Left kidney (tissue), 2 donors: Measurements from ENCODE around the gene PCDHGA7. TPM values are rescaled to one million over a fixed set of nuclear protein-coding genes. Genes with fewer than 3 reads are reported as not detected.
A peak's percentile ranks its signal among the peaks of the same experiment; 100 is the strongest.
"Not testable (repeated sequence)": the region's sequence is repeated elsewhere in the genome, so short reads cannot be mapped to it uniquely, and the experiment has no call there.

Experiments used
- DNase-seq: peaks from one replicate; pipeline ENCODE4 v3.0.0-alpha.2; 2013
- polyA plus RNA-seq: library from polyadenylated mRNA; unstranded; fragments of 120-200 nt; gene quantifications from one replicate; pipeline ENCODE4 v1.2.1, GENCODE V29; 2013; ENCODE audit not compliant: insufficient read length

PCDHGA7 gene
- polyA plus RNA-seq, 1 donor = 2.2 TPM

DNA sequence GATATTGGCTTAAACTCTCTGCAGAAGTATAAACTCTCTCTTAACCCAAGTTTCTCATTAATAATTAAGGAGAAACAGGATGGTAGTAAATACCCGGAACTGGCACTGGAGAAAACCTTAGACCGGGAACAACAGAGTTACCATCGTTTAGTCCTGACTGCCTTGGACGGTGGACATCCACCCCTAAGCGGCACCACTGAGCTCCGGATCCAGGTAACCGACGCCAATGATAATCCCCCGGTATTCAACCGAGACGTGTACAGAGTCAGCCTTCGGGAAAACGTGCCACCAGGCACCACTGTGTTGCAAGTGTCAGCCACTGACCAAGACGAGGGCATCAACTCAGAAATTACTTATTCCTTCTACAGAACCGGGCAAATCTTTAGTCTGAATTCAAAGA is 16.1 kb downstream of the PCDHGA7 start:
- no peak for DNase-seq

GRCh38 chr5:141399555-141400258 is 17.2 kb downstream of the PCDHGA7 start:
- no peak for DNase-seq

DNA sequence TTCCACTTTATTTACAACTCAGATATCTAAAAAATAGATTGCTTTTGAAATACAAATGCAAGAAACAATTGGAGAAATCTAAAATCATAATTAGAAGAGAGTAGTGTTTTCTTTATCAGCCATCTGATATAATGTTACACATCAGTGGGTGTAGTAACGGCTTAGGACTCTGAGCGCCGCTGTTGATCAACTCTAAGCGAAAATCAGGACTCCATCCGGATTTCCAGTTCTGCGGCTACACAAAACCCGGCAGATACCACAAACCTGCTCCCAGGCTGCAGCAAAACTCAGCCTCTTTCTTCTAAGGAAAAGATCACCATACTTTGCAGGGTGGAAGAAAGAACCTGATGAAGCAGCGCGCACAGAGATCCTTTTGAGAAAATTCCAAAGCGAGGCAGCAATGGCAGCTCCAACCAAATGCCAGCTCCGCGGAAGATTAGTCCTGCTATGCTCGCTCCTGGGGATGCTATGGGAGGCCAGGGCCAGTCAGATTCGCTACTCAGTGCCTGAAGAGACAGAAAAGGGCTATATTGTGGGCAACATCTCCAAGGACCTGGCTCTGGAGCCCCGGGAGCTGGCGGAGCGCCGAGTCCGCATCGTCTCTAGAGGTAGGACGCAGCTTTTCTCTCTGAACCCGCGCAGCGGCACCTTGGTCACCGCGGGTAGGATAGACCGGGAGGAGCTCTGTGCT is 20.2 kb downstream of the PCDHGA7 start, which contains the start of gene PCDHGA9:
TSS of gene PCDHGA9 (plus strand) at position 226 of the 691 bp plus-strand sequence. CDS start at position 401, 175 bp downstream.
- no peak for DNase-seq

GRCh38 chr5:141403387-141403786 is 20.8 kb downstream of the PCDHGA7 start:
- DNase-seq = no peak

- not testable (repeated sequence) for DNase-seq
These were observed 25.4 kb downstream of the PCDHGA7 start, which contains the start of gene PCDHGB6 for GRCh38 chr5:141407790-141408505. TSS of gene PCDHGB6 (plus strand) at chr5:141408021. CDS start at chr5:141408203, 182 bp downstream.

DNA sequence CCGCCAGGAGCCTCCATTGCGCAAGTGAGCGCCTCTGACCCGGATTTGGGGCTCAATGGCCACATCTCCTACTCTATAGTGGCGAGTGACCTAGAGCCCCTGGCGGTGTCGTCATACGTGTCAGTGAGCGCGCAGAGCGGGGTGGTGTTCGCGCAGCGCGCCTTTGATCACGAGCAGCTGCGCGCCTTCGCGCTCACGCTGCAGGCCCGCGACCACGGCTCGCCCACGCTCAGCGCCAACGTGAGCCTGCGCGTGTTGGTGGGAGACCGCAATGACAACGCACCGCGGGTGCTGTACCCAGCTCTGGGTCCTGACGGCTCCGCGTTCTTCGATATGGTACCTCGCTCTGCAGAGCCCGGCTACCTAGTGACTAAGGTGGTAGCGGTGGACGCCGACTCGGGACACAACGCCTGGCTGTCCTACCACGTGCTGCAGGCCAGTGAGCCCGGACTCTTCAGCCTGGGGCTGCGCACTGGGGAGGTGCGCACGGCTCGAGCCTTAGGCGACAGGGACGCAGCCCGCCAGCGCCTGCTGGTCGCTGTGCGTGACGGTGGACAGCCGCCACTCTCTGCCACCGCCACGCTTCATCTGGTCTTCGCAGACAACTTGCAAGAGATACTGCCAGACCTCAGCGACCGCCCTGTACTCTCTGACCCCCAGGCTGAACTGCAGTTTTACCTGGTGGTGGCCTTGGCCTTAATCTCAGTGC is 27.2 kb downstream of the PCDHGA7 start:
- DNase-seq = no peak

DNA sequence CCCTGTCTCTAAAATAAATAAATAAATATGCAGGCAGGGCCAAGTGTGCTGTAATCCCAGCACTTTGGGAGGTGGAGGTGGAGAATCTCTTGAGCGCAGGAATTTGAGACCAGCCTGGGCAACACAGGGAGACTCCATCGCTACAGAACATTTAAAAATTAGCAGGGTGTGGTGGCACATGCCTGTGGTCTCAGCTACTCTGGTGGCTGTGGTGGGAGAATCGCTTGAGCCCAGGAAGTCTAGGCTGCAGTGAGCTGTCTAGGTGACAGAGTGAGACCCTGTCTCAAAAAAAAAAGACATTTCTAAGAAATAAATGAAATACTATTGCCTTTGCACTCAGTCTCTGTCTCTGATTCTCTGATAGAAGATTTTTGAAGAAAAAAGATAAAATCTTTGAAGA is 29.0 kb downstream of the PCDHGA7 start:
- no peak for DNase-seq

- DNase-seq = no peak
These were observed 30.5 kb downstream of the PCDHGA7 start, which contains the start of gene PCDHGA10 for GRCh38 chr5:141412854-141413539. TSS of gene PCDHGA10 (plus strand) at chr5:141412987. CDS start at chr5:141413176, 189 bp downstream.

- DNase-seq = no peak
These were observed 31.1 kb downstream of the PCDHGA7 start for GRCh38 chr5:141413540-141414069.

- not testable (repeated sequence) for DNase-seq
These were observed 32.2 kb downstream of the PCDHGA7 start for GRCh38 chr5:141414548-141415274.

DNA sequence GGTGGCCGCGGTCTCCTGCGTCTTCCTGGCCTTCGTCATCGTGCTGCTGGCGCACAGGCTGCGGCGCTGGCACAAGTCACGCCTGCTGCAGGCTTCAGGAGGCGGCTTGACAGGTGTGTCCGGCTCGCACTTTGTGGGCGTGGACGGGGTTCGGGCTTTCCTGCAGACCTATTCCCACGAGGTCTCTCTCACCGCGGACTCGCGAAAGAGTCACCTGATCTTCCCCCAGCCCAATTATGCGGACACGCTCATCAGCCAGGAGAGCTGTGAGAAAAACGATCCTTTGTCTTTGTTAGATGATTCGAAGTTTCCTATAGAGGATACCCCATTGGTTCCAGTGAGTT is 32.7 kb downstream of the PCDHGA7 start:
- not testable (repeated sequence) for DNase-seq

- peak; percentile 60 for DNase-seq
These were observed 35.1 kb downstream of the PCDHGA7 start, which contains the start of gene PCDHGB7 for GRCh38 chr5:141417494-141418172. TSS of gene PCDHGB7 (plus strand) at chr5:141417677. CDS start at chr5:141417860, 183 bp downstream.

GRCh38 chr5:141419074-141419880 is 36.7 kb downstream of the PCDHGA7 start:
- no peak for DNase-seq

GRCh38 chr5:141420855-141421488 is 38.4 kb downstream of the PCDHGA7 start, which contains the start of gene PCDHGA11:
TSS of gene PCDHGA11 (plus strand) at chr5:141421051. CDS start at chr5:141421228, 177 bp downstream.
- no peak for DNase-seq

- DNase-seq = no peak
These were observed 38.9 kb downstream of the PCDHGA7 start for GRCh38 chr5:141421489-141421855.

DNA sequence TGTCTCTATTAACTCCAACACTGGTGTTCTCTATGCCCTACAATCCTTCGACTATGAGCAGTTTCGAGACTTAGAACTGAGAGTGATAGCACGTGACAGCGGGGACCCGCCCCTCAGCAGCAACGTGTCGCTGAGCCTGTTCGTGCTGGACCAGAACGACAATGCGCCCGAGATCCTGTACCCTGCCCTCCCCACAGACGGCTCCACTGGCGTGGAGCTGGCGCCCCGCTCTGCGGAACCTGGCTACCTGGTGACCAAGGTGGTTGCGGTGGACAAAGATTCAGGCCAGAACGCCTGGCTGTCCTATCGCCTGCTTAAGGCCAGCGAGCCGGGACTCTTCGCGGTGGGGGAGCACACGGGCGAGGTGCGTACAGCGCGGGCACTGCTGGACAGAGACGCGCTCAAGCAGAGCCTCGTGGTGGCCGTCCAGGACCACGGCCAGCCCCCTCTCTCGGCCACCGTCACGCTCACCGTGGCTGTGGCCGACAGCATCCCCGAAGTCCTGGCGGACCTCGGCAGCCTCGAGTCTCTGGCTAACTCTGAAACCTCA is 40.3 kb downstream of the PCDHGA7 start:
- no peak for DNase-seq

DNA sequence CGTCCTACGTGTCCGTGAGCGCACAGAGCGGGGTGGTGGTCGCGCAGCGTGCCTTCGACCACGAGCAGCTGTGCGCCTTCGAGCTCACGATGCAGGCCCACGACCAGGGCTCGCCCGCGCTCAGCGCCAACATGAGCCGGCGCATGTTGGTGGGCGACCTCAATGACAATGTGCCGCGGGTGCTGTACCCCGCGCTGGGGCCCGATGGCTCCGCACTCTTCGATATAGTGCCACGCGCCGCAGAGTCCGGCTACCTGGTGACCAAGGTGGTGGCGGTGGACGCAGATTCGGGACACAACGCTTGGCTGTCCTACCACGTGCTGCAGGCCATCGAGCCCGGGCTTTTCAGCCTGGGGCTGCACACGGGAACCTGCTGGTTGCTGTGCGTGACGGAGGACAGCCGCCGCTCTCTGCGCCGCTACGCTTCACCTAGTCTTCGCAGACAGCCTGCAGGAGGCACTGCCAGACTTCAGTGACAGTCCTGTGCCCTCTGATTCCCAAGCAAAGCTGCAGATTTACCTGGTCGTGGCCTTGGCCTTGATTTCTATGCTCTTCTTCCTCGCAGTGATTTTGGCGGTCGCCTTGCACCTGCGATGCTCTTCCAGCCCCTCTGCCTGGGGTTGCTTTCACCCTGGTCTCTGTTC is 45.4 kb downstream of the PCDHGA7 start:
- DNase-seq = no peak
